ENCODE results near the gene MT1X. TPM values are rescaled to one million over a fixed set of nuclear protein-coding genes. Genes with fewer than 3 reads are reported as not detected.

The MT1X gene
- total and polyA plus RNA-seq, 2 of the 13 experiments (the other 11 are each of a cell fraction or from before 2014, with no cell fraction given) = 19.7 to 288 TPM

GRCh38 chr16:56729735-56730662 is 47.7 kb downstream of the MT1X start, which contains the start of gene NUP93 (continued):
- TF ChIP-seq ZSCAN29 (CRISPR knock-in tag; conservative IDR thresholded peaks at IDR 0.05) (no peak), NCOA5 (CRISPR knock-in tag; IDR thresholded peaks at IDR 0.05) (no peak), ZMYM3 (CRISPR knock-in tag; IDR thresholded peaks at IDR 0.05) (peak; percentile 38; the same call in 1 of the 2 replicates), SP5 (CRISPR knock-in tag; IDR thresholded peaks at IDR 0.05; ENCODE audit: borderline replicate concordance, low read depth) (peak; percentile 87), THAP7 (CRISPR knock-in tag; IDR thresholded peaks at IDR 0.05) (peak; percentile 53; the same call in 1 of the 2 replicates), CEBPB (IDR thresholded peaks at IDR 0.05; ENCODE audit: borderline replicate concordance, low read depth, low read length) (no peak), BRD4 (CRISPR knock-in tag; IDR thresholded peaks at IDR 0.05) (no peak), ZNF782 (CRISPR knock-in tag; IDR thresholded peaks at IDR 0.05; ENCODE audit: borderline replicate concordance) (no peak), RELA (CRISPR knock-in tag; IDR thresholded peaks at IDR 0.05) (0 out of 2 replicates have a peak, but pooled peaks have one; percentile 29), ELF3 (CRISPR knock-in tag; IDR thresholded peaks at IDR 0.05) (peak; percentile 46; the same call in 1 of the 2 replicates), KLF13 (CRISPR knock-in tag; IDR thresholded peaks at IDR 0.05) (peak; percentile 57; the same call in 1 of the 2 replicates), RCOR2 (CRISPR knock-in tag; IDR thresholded peaks at IDR 0.05) (no peak), ZNF407 (CRISPR knock-in tag; IDR thresholded peaks at IDR 0.05; ENCODE audit: not compliant biosample characterization) (no peak), HNRNPH1 (optimal IDR thresholded peaks at IDR 0.05; ENCODE audit: low read depth, low read length) (no peak), SMYD3 (CRISPR knock-in tag; IDR thresholded peaks at IDR 0.05) (peak; percentile 41; the same call in 1 of the 2 replicates), RBAK (CRISPR knock-in tag; IDR thresholded peaks at IDR 0.05) (no peak), SRSF1 (optimal IDR thresholded peaks at IDR 0.05; ENCODE audit: low read depth, low read length) (peak; percentile 69), TRIM22 (IDR thresholded peaks at IDR 0.05) (no peak), ZNF761 (CRISPR knock-in tag; conservative IDR thresholded peaks at IDR 0.05) (0 out of 2 replicates have a peak, but pooled peaks have one; percentile 59), HNRNPL (IDR thresholded peaks at IDR 0.05; ENCODE audit: low read depth, low read length) (0 out of 2 replicates have a peak, but pooled peaks have one; percentile 56)

Data from HepG2 (cell line).